IMR-90 (cell line): Measurements from ENCODE around the gene GNL1. TPM values are rescaled to one million over a fixed set of nuclear protein-coding genes. Genes with fewer than 3 reads are reported as not detected.

Experiments used
- ATAC-seq: fragments of 200-7000 bp; cut with Tn5 transposase; 2 replicates; pipeline ENCODE4 v1.9.1; 2020; ENCODE audit warnings: low read depth, mild to moderate bottlenecking, moderate library complexity
- BruUV-seq: library from RNA; stranded (reverse); fragments of 400-500 nt; replicated peaks from 2 replicates; lab custom pipeline; 2021; lab: Mats Ljungman, UMichigan
- CTCF ChIA-PET: fragments of 300-600 bp; formaldehyde crosslinking; extraction: SDS; loops from one replicate; lab custom pipeline; 2021; ENCODE audit warnings: antibody characterized with exemption; lab: Yijun Ruan, JAX
- POLR2A ChIA-PET: fragments of 300-600 bp; sonication (Branson Sonifier 250); formaldehyde crosslinking; loops from one replicate; lab custom pipeline; 2022; ENCODE audit warnings: antibody characterized with exemption; ENCODE audit not compliant: unreplicated experiment; lab: Charles Lee
- DNase-seq: peaks from one replicate; pipeline ENCODE4 v3.0.0; 2013
- H2AFZ ChIP-seq: replicated peaks from 2 replicates; pipeline ENCODE3; 2013; ENCODE audit warnings: low read length, mild to moderate bottlenecking; ENCODE audit not compliant: poor library complexity
- H2AK5ac ChIP-seq: 2 replicates; pipeline ENCODE4 v1.6.1; 2013; ENCODE audit warnings: low read depth, low read length, inconsistent platforms
- H2AK9ac ChIP-seq: replicated peaks from 2 replicates; pipeline ENCODE3; 2013; ENCODE audit warnings: mild to moderate bottlenecking, low read depth, low read length, moderate library complexity; ENCODE audit not compliant: poor library complexity
- H2BK120ac ChIP-seq: 2 replicates; pipeline ENCODE4 v1.6.1; 2013; ENCODE audit warnings: low read depth, low read length, inconsistent platforms
- H2BK15ac ChIP-seq: 3 replicates; pipeline ENCODE4 v1.6.1; 2013; ENCODE audit warnings: low read depth, low read length, inconsistent platforms
- H2BK20ac ChIP-seq: 2 replicates; pipeline ENCODE4 v1.6.1; 2013; ENCODE audit warnings: low read depth, mild to moderate bottlenecking, inconsistent platforms, low read length, moderate library complexity
- H2BK5ac ChIP-seq: 2 replicates; pipeline ENCODE4 v1.6.1; 2013; ENCODE audit warnings: mild to moderate bottlenecking, low read depth, low read length, inconsistent platforms; ENCODE audit not compliant: poor library complexity, severe bottlenecking
- H3K14ac ChIP-seq: replicated peaks from 2 replicates; pipeline ENCODE4 v1.6.1; 2013; ENCODE audit warnings: low read depth, low read length, inconsistent platforms
- H3K18ac ChIP-seq: 2 replicates; pipeline ENCODE4 v1.6.1; 2013; ENCODE audit warnings: low read depth, low read length, control low read depth
- H3K23ac ChIP-seq: 2 replicates; pipeline ENCODE4 v1.6.1; 2013; ENCODE audit warnings: low read depth, low read length, inconsistent platforms
- H3K27ac ChIP-seq: 2 replicates; pipeline ENCODE4 v1.5.1; 2013; ENCODE audit warnings: mild to moderate bottlenecking, control low read depth, low read length; ENCODE audit not compliant: insufficient read depth
- H3K27me3 ChIP-seq: 2 replicates; pipeline ENCODE4 v1.6.1; 2013; ENCODE audit warnings: low read length; ENCODE audit not compliant: control insufficient read depth, insufficient read depth
- H3K36me3 ChIP-seq: 2 replicates; pipeline ENCODE4 v1.6.1; 2013; ENCODE audit warnings: low read length, mixed read lengths; ENCODE audit not compliant: control insufficient read depth, insufficient read depth
- H3K4ac ChIP-seq: 2 replicates; pipeline ENCODE4 v1.6.1; 2013; ENCODE audit warnings: low read depth, low read length, inconsistent platforms
- H3K4me1 ChIP-seq: 2 replicates; pipeline ENCODE4 v1.6.1; 2013; ENCODE audit warnings: low read length, mixed read lengths; ENCODE audit not compliant: control insufficient read depth, insufficient read depth
- H3K4me2 ChIP-seq: 2 replicates; pipeline ENCODE4 v1.6.1; 2013; ENCODE audit warnings: low read depth, mild to moderate bottlenecking, control low read depth, low read length, moderate library complexity
- H3K4me3 ChIP-seq: 2 replicates; pipeline ENCODE4 v1.5.1; 2013; ENCODE audit warnings: low read depth, mild to moderate bottlenecking, control low read depth, low read length, moderate library complexity; ENCODE audit not compliant: insufficient read depth
- H3K56ac ChIP-seq: 2 replicates; pipeline ENCODE4 v1.6.1; 2013; ENCODE audit warnings: low read length, inconsistent platforms; ENCODE audit not compliant: insufficient read depth; ENCODE audit errors: extremely low read depth
- H3K79me1 ChIP-seq, 2 experiments: 2 replicates each; pipeline ENCODE4 v1.6.1; 2013; ENCODE audit warnings: low read length in 2 of 2, inconsistent platforms in 1 of 2, low read depth in 1 of 2
- H3K9ac ChIP-seq: 2 replicates; pipeline ENCODE4 v1.6.1; 2013; ENCODE audit warnings: low read depth, low read length, control low read depth
- H3K9me1 ChIP-seq: 2 replicates; pipeline ENCODE4 v1.6.1; 2013; ENCODE audit warnings: low read length, inconsistent platforms; ENCODE audit not compliant: insufficient read depth
- H3K9me3 ChIP-seq: 2 replicates; pipeline ENCODE4 v1.6.1; 2013; ENCODE audit warnings: low read length; ENCODE audit not compliant: control insufficient read depth, insufficient read depth
- H4K20me1 ChIP-seq: 2 replicates; pipeline ENCODE4 v1.6.1; 2013; ENCODE audit warnings: low read length, inconsistent platforms; ENCODE audit not compliant: insufficient read depth
- H4K5ac ChIP-seq: 2 replicates; pipeline ENCODE4 v1.6.1; 2013; ENCODE audit warnings: mild to moderate bottlenecking, low read depth, low read length, control low read depth
- H4K8ac ChIP-seq, 2 experiments: 2 replicates each; pipeline ENCODE4 v1.6.1; 2013; ENCODE audit warnings: low read depth in 2 of 2, low read length in 2 of 2, control low read depth in 1 of 2, inconsistent platforms in 1 of 2
- H4K91ac ChIP-seq: 2 replicates; pipeline ENCODE4 v1.6.1; 2013; ENCODE audit warnings: low read depth, low read length, inconsistent platforms; ENCODE audit not compliant: insufficient read depth
- BHLHE40 ChIP-seq: fragments of 150-350 bp; IDR thresholded peaks from 2 replicates; pipeline ENCODE4 v1.6.1; 2016; ENCODE audit warnings: mild to moderate bottlenecking, low read depth, low read length
- CEBPB ChIP-seq: IDR thresholded peaks from 2 replicates; pipeline ENCODE4 v1.6.1; 2012; ENCODE audit warnings: low read depth, low read length, improper control_type of control experiment
- CHD1 ChIP-seq: IDR thresholded peaks from 2 replicates; pipeline ENCODE4 v1.6.1; 2012; ENCODE audit warnings: low read depth, low read length, improper control_type of control experiment
- CTCF ChIP-seq: conservative IDR thresholded peaks from 2 replicates; pipeline ENCODE4 v1.5.1; 2012; ENCODE audit warnings: mild to moderate bottlenecking, low read depth, low read length, improper control_type of control experiment
- ELK1 ChIP-seq: fragments of 150-350 bp; IDR thresholded peaks from 2 replicates; pipeline ENCODE4 v1.6.1; 2016; ENCODE audit warnings: low read depth, mild to moderate bottlenecking, low read length, moderate library complexity, borderline replicate concordance
- FOS ChIP-seq: fragments of 150-350 bp; IDR thresholded peaks from 2 replicates; pipeline ENCODE4 v1.6.1; 2016; ENCODE audit warnings: low read depth, low read length
- MAFK ChIP-seq: IDR thresholded peaks from 2 replicates; pipeline ENCODE4 v1.6.1; 2012; ENCODE audit warnings: low read depth, low read length, improper control_type of control experiment
- MAZ ChIP-seq: IDR thresholded peaks from 2 replicates; pipeline ENCODE4 v1.6.1; 2012; ENCODE audit warnings: low read depth, mild to moderate bottlenecking, low read length, improper control_type of control experiment, moderate library complexity, borderline replicate concordance
- MXI1 ChIP-seq: IDR thresholded peaks from 2 replicates; pipeline ENCODE4 v1.6.1; 2012; ENCODE audit warnings: low read depth, mild to moderate bottlenecking, low read length, moderate library complexity, borderline replicate concordance
- NFE2L2 ChIP-seq: fragments of 150-350 bp; IDR thresholded peaks from 2 replicates; pipeline ENCODE4 v1.6.1; 2016; ENCODE audit warnings: low read depth, mild to moderate bottlenecking, low read length
- RCOR1 ChIP-seq: IDR thresholded peaks from 2 replicates; pipeline ENCODE4 v1.6.1; 2012; ENCODE audit warnings: mild to moderate bottlenecking, low read length, improper control_type of control experiment; ENCODE audit not compliant: insufficient replicate concordance
- RFX5 ChIP-seq: IDR thresholded peaks from 2 replicates; pipeline ENCODE4 v1.8.0; 2012; ENCODE audit warnings: low read depth, mild to moderate bottlenecking, low read length, moderate library complexity
- SMC3 ChIP-seq: fragments of 150-350 bp; IDR thresholded peaks from 2 replicates; pipeline ENCODE4 v1.6.1; 2016; ENCODE audit warnings: low read depth, mild to moderate bottlenecking, antibody characterized with exemption, low read length, moderate library complexity
- WGBS, 2 experiments: methylation state at CpG; one replicate each; pipeline versions ENCODE4 v1.1.5 to v1.1.7; 2013; ENCODE audit warnings: missing lambda C conversion rate in 2 of 2; ENCODE audit not compliant: insufficient read length in 1 of 2; ENCODE audit errors: extremely low coverage in 2 of 2; 5-methylcytosine and 5-hydroxymethylcytosine counted together
- dilution Hi-C: fragments of 300-500 bp; cut with HindIII; formaldehyde crosslinking; loops from one replicate; pipeline ENCODE4 v1.14.3; 2018; ENCODE audit warnings: low sequenced_read_pairs; ENCODE audit not compliant: unreplicated experiment
- in situ Hi-C: fragments of 300-500 bp; cut with MboI; formaldehyde crosslinking; loops from 3 replicates; pipeline ENCODE4 v1.14.3; 2019; ENCODE audit warnings: low sequenced_read_pairs, inconsistent platforms, mixed read lengths
- intact Hi-C: fragments of 100-400 bp; cut with micrococcal nuclease; formaldehyde crosslinking; loops from 2 replicates; pipeline ENCODE4 v1.10.0; 2022
- polyA plus RNA-seq, 3 experiments: library from polyadenylated mRNA; depleted of rRNA; stranded (reverse); fragments of >200 nt; gene quantifications; 2 replicates each; pipeline ENCODE4 v1.2.3, GENCODE V29; 2012; ENCODE audit warnings: low replicate concordance in 1 of 3
- total RNA-seq: library from RNA; depleted of rRNA; stranded (reverse); fragments of >200 nt; gene quantifications from 2 replicates; pipeline ENCODE4 v1.2.3, GENCODE V29; 2012
- TF ChIP-seq, protein P1 (sequence below): fragments of 150-350 bp; IDR thresholded peaks from 2 replicates; pipeline ENCODE4 v1.6.1; 2017; ENCODE audit warnings: mild to moderate bottlenecking, antibody characterized with exemption, low read length, low read depth

Gene GNL1
- total and polyA plus RNA-seq, 2 of the 4 experiments (the other 2 are of a cell fraction): 40.5 to 44.0 TPM

- H3K23ac ChIP-seq: no peak overlapping the region
- H3K79me1 ChIP-seq: peaks cover 9 to 34% of the 10 kb centered on the region in 2 experiments
- no peak overlapping the region for H4K5ac ChIP-seq
- no peak overlapping the region for H2AFZ ChIP-seq
- in situ Hi-C loops (no loop called here), intact Hi-C loops (no loop called here), dilution Hi-C loops (no loop called here)
- no peak overlapping the region for H2AK9ac ChIP-seq
- H2AK5ac ChIP-seq: no peak overlapping the region; the same call in 1 of the 2 replicates
- no peak overlapping the region for H3K9ac ChIP-seq
- H4K8ac ChIP-seq: no peak overlapping the region
- ATAC-seq: no peak
- H2BK15ac ChIP-seq: no peak overlapping the region
- H3K9me1 ChIP-seq: peaks cover 7% of the 10 kb centered on the region
- H3K36me3 ChIP-seq: peaks cover 2% of the 10 kb centered on the region
- no peaks in the 10 kb centered on the region for H3K9me3 ChIP-seq
- no peak overlapping the region for H2BK120ac ChIP-seq
- H3K4ac ChIP-seq: no peak overlapping the region
- TF ChIP-seq CEBPB (no peak), FOS (no peak), MAZ (no peak), MAFK (no peak), BHLHE40 (no peak), ELK1 (no peak), SMC3 (no peak), CTCF (no peak), NFE2L2 (no peak), RFX5 (no peak), CHD1 (no peak), MXI1 (no peak), RCOR1 (no peak)
- TF ChIP-seq, protein P1, sequence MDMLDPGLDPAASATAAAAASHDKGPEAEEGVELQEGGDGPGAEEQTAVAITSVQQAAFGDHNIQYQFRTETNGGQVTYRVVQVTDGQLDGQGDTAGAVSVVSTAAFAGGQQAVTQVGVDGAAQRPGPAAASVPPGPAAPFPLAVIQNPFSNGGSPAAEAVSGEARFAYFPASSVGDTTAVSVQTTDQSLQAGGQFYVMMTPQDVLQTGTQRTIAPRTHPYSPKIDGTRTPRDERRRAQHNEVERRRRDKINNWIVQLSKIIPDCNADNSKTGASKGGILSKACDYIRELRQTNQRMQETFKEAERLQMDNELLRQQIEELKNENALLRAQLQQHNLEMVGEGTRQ: no peak
- no peak for DNase-seq
- no peak overlapping the region for H3K4me2 ChIP-seq
- no peak overlapping the region for H3K14ac ChIP-seq
- no peak overlapping the region for H4K91ac ChIP-seq
- ChIA-PET CTCF (no interaction called here), POLR2A (no interaction called here)
- peaks cover 21% of the 10 kb centered on the region for H4K20me1 ChIP-seq
- H3K56ac ChIP-seq: no peak overlapping the region
- no peak overlapping the region for H3K18ac ChIP-seq
- 80% methylated on average over 1 of the region's 3 CpGs; no CpG with 5 or more reads in 1 of the 2 experiments for WGBS, 2 experiments
- no TSS peak for BruUV-seq
- H3K4me3 ChIP-seq: no peak overlapping the region
- H3K27me3 ChIP-seq: no peaks in the 10 kb centered on the region
- no peak overlapping the region for H3K27ac ChIP-seq
- no peak overlapping the region for H2BK5ac ChIP-seq
- H3K4me1 ChIP-seq: peaks cover 3% of the 10 kb centered on the region
- H2BK20ac ChIP-seq: no peak overlapping the region
Measured at GRCh38 chr6:30568245-30568644, 12.0 kb upstream of the GNL1 start.
